ENCODE results near the gene SLC28A1. TPM values are rescaled to one million over a fixed set of nuclear protein-coding genes. Genes with fewer than 3 reads are reported as not detected.
"Not testable (repeated sequence)": the region's sequence is repeated elsewhere in the genome, so short reads cannot be mapped to it uniquely, and the experiment has no call there.

SLC28A1 gene
- polyA plus RNA-seq, 1 donor (not counting 4 experiments of a cell fraction or from before 2014, with no cell fraction given) = not detected

DNA sequence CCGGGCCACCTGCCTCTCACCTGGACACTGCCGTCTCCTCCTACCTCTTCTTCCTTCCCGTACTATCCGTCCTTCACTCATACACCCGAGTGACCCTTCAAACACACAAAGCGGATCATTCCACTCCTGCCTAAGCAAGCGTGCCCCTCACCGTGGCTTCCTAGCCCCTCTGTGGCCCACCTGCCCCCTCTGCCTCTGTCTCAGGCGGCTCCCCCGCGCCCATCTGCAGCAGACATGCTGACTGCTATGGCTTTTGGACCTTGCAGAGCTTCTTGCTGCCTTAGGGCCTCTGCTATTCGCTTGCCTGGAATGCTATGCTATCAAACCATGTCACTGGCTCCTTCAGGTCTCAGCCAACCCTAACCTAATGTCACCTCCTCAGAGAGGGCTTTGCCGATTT lies 38.1 kb downstream of the SLC28A1 start:
- H3K9ac ChIP-seq (ENCODE audit: control insufficient read depth, extremely low read depth, insufficient read depth, low read length) = no peak overlapping the region
- no peaks in the 10 kb centered on the region for H4K20me1 ChIP-seq (ENCODE audit: control insufficient read depth, extremely low read depth, insufficient read depth, low read length)
- H3K9me1 ChIP-seq (ENCODE audit: control insufficient read depth, extremely low read depth, insufficient read depth, low read length) = no peaks in the 10 kb centered on the region
- no peaks in the 10 kb centered on the region for H3K27me3 ChIP-seq (ENCODE audit: control insufficient read depth, extremely low read depth, insufficient read depth, low read length)
- no peak overlapping the region for H3K4me2 ChIP-seq (ENCODE audit: control insufficient read depth, extremely low read depth, insufficient read depth, low read depth, low read length)
- DNase-seq (ENCODE audit: low read depth, low spot score) (no peak), FAIRE-seq (no peak)
- TF ChIP-seq, protein P1, sequence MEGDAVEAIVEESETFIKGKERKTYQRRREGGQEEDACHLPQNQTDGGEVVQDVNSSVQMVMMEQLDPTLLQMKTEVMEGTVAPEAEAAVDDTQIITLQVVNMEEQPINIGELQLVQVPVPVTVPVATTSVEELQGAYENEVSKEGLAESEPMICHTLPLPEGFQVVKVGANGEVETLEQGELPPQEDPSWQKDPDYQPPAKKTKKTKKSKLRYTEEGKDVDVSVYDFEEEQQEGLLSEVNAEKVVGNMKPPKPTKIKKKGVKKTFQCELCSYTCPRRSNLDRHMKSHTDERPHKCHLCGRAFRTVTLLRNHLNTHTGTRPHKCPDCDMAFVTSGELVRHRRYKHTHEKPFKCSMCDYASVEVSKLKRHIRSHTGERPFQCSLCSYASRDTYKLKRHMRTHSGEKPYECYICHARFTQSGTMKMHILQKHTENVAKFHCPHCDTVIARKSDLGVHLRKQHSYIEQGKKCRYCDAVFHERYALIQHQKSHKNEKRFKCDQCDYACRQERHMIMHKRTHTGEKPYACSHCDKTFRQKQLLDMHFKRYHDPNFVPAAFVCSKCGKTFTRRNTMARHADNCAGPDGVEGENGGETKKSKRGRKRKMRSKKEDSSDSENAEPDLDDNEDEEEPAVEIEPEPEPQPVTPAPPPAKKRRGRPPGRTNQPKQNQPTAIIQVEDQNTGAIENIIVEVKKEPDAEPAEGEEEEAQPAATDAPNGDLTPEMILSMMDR (optimal IDR thresholded peaks at IDR 0.05 in 1 of 3, IDR thresholded peaks at IDR 0.05 in 1 of 3, conservative IDR thresholded peaks at IDR 0.05 in 1 of 3; ENCODE audit: extremely low read depth in 1 of 3, insufficient read depth in 2 of 3, low read length in 3 of 3) = no peak
- TF ChIP-seq EZH2 (IDR thresholded peaks at IDR 0.05; ENCODE audit: low read length) = no peak
- H3K36me3 ChIP-seq (ENCODE audit: control insufficient read depth in 2 of 2, extremely low read depth in 1 of 2, insufficient read depth in 2 of 2, low read length in 2 of 2) = no peaks in the 10 kb centered on the region
- H3K79me2 ChIP-seq (ENCODE audit: control insufficient read depth, insufficient read depth, low read length) = no peaks in the 10 kb centered on the region
- no peak overlapping the region for H2AFZ ChIP-seq (ENCODE audit: control insufficient read depth, low read length)
- no peaks in the 10 kb centered on the region for H3K9me3 ChIP-seq (ENCODE audit: control insufficient read depth, low read depth, low read length)
- dilution Hi-C loops (cut with MboI; ENCODE audit: extremely low pct_ligation_motif_present, low sequenced_read_pairs) = no loop called here
- H3K4me3 ChIP-seq (ENCODE audit: control insufficient read depth in 2 of 3, extremely low read depth in 1 of 3, insufficient read depth in 2 of 3, low read depth in 1 of 3, low read length in 3 of 3) = no peak overlapping the region
- H3K27ac ChIP-seq (ENCODE audit: control insufficient read depth, insufficient read depth, low read length) = no peak overlapping the region
- H3K4me1 ChIP-seq (ENCODE audit: control insufficient read depth, extremely low read depth, insufficient read depth, low read length) = peaks cover 3% of the 10 kb centered on the region

DNA sequence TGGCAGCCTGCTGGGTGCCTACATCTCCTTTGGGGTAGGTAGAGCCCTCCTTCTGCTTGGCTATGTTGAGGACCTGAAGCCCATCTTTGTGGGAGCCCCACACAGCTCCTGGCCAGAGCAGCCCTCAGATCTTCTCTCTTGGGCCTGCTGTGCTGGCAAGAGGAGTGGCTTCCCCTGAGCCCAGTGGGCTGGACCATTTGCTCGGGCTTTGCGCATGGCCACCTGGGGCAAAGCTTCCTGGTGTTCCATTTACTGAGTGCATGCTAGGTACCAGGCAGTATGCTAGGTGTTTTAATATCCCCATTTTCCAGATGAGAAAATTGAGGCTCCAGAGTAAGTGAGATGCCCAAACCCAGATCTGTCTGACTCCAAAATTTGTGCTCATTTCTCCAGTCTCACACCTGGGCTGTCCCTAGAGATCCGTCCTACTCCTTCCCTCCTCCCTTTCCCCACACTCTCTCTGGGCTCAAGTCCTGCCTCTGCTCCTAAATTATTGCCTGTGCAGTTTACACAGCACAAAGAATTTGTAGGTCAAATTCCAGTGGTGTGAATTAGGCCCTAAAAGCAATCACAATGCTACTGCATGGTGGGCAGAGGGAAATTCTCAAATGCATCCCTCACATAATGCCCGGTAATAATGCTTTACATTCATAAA lies 39.7 kb downstream of the SLC28A1 start:
- TF ChIP-seq EZH2 (IDR thresholded peaks at IDR 0.05; ENCODE audit: low read length) = no peak
- TF ChIP-seq, protein P1 (optimal IDR thresholded peaks at IDR 0.05 in 1 of 3, IDR thresholded peaks at IDR 0.05 in 1 of 3, conservative IDR thresholded peaks at IDR 0.05 in 1 of 3; ENCODE audit: extremely low read depth in 1 of 3, insufficient read depth in 2 of 3, low read length in 3 of 3) = no peak
- H2AFZ ChIP-seq (ENCODE audit: control insufficient read depth, low read length) = no peak overlapping the region
- H3K27me3 ChIP-seq (ENCODE audit: control insufficient read depth, extremely low read depth, insufficient read depth, low read length) = no peaks in the 10 kb centered on the region
- H3K4me1 ChIP-seq (ENCODE audit: control insufficient read depth, extremely low read depth, insufficient read depth, low read length) = peaks cover 3% of the 10 kb centered on the region
- H3K79me2 ChIP-seq (ENCODE audit: control insufficient read depth, insufficient read depth, low read length) = no peaks in the 10 kb centered on the region
- H3K9me3 ChIP-seq (ENCODE audit: control insufficient read depth, low read depth, low read length) = no peaks in the 10 kb centered on the region
- no peaks in the 10 kb centered on the region for H3K9me1 ChIP-seq (ENCODE audit: control insufficient read depth, extremely low read depth, insufficient read depth, low read length)
- DNase-seq (ENCODE audit: low read depth, low spot score) (no peak), FAIRE-seq (no peak)
- H3K4me2 ChIP-seq (ENCODE audit: control insufficient read depth, extremely low read depth, insufficient read depth, low read depth, low read length) = no peak overlapping the region
- H3K27ac ChIP-seq (ENCODE audit: control insufficient read depth, insufficient read depth, low read length) = no peak overlapping the region
- dilution Hi-C loops (cut with MboI; ENCODE audit: extremely low pct_ligation_motif_present, low sequenced_read_pairs) = no loop called here
- H3K36me3 ChIP-seq (ENCODE audit: control insufficient read depth in 2 of 2, extremely low read depth in 1 of 2, insufficient read depth in 2 of 2, low read length in 2 of 2) = no peaks in the 10 kb centered on the region
- no peaks in the 10 kb centered on the region for H4K20me1 ChIP-seq (ENCODE audit: control insufficient read depth, extremely low read depth, insufficient read depth, low read length)
- no peak overlapping the region for H3K4me3 ChIP-seq (ENCODE audit: control insufficient read depth in 2 of 3, extremely low read depth in 1 of 3, insufficient read depth in 2 of 3, low read depth in 1 of 3, low read length in 3 of 3)
- H3K9ac ChIP-seq (ENCODE audit: control insufficient read depth, extremely low read depth, insufficient read depth, low read length) = no peak overlapping the region

DNA sequence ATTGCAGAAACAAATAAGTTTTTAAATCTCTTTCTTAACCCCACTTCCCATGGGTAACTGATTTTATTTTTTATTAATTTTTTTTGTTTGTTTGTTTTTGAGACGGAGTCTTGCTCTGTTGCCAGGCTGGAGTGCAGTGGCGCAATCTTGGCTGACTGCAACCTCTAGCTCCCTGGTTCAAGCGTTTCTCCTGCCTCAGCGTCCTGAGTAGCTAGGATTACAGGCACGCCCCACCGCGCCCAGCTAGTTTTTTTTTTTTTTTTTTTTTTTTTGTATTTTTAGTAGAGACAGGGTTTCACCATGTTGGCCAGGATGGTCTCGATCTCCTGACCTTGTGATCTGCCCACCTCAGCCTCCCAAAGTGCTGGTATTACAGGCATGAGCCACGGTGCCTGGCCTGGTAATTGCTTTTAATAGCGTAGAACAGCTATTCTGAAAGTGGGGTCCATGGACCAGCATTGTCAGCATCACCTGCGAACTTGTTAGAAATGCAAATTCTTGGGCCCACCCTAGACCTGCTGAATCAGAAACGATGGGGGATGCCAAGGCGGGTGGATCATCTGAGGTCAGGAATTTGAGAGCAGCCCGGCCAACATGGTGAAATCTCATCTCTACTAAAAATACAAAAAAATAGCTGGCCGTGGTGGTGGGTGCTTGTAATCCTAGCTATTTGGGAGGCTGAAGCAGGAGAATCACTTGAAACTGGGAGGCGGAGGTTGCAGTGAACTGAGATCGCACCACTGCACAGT lies 40.5 kb downstream of the SLC28A1 start:
- H3K9me1 ChIP-seq (ENCODE audit: control insufficient read depth, extremely low read depth, insufficient read depth, low read length); H3K27me3 ChIP-seq (ENCODE audit: control insufficient read depth, extremely low read depth, insufficient read depth, low read length); H3K4me3 ChIP-seq (ENCODE audit: control insufficient read depth in 2 of 3, extremely low read depth in 1 of 3, insufficient read depth in 2 of 3, low read depth in 1 of 3, low read length in 3 of 3); DNase-seq (ENCODE audit: low read depth, low spot score); H2AFZ ChIP-seq (ENCODE audit: control insufficient read depth, low read length); H3K36me3 ChIP-seq (ENCODE audit: control insufficient read depth in 2 of 2, extremely low read depth in 1 of 2, insufficient read depth in 2 of 2, low read length in 2 of 2); FAIRE-seq; H3K79me2 ChIP-seq (ENCODE audit: control insufficient read depth, insufficient read depth, low read length); H3K27ac ChIP-seq (ENCODE audit: control insufficient read depth, insufficient read depth, low read length); H3K9ac ChIP-seq (ENCODE audit: control insufficient read depth, extremely low read depth, insufficient read depth, low read length); H3K9me3 ChIP-seq (ENCODE audit: control insufficient read depth, low read depth, low read length); H3K4me2 ChIP-seq (ENCODE audit: control insufficient read depth, extremely low read depth, insufficient read depth, low read depth, low read length); H3K4me1 ChIP-seq (ENCODE audit: control insufficient read depth, extremely low read depth, insufficient read depth, low read length); dilution Hi-C loops (cut with MboI; ENCODE audit: extremely low pct_ligation_motif_present, low sequenced_read_pairs); H4K20me1 ChIP-seq (ENCODE audit: control insufficient read depth, extremely low read depth, insufficient read depth, low read length): not testable (repeated sequence)

All from keratinocyte (primary cell).